Fibroblast of mammary gland (primary cell): Measurements from ENCODE around the gene HINT3.

ENCODE experiments used
- DNase-seq: peaks from one replicate; pipeline ENCODE4 v3.0.0-alpha.2; 2010; ENCODE audit warnings: low read depth
- H3K4me3 ChIP-seq: 2 replicates; pipeline ENCODE4 v1.5.1; 2011; ENCODE audit warnings: low read depth, mild to moderate bottlenecking, low read length, moderate library complexity; ENCODE audit not compliant: control insufficient read depth
- CTCF ChIP-seq: conservative IDR thresholded peaks from 2 replicates; pipeline ENCODE4 v1.5.1; 2011; ENCODE audit warnings: low read depth, low read length, inconsistent platforms; ENCODE audit not compliant: control insufficient read depth, insufficient read depth

The HINT3 gene

DNA sequence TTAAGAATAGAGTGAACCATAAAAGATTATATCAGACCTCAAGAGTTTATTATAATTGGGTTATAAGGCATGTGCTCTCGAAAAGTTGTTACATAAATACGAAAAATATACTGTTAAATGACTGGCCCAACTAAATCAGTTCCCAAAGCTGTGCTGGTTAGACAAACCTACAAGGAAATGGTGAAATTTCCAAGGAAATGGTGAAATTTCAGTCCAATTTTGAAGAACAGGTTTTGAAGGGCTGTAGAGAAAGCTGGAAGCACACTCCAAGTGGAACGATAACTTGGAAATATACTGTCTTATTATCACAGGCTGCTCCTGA lies 29.4 kb downstream of the HINT3 start:
- no peak for DNase-seq
- no peak for TF ChIP-seq CTCF
- peak overlapping the region; percentile 96 for H3K4me3 ChIP-seq

- TF ChIP-seq CTCF = no peak
- peak; percentile 76 for DNase-seq
- peak within 1 kb of the TSS; percentile 96 for H3K4me3 ChIP-seq
Observed at GRCh38 chr6:125986301-125987025, 29.9 kb downstream of the HINT3 start, which contains the start of gene TRMT11. TSS of gene TRMT11 (plus strand) at chr6:125986540. CDS start at chr6:125986551, 11 bp downstream.

DNA sequence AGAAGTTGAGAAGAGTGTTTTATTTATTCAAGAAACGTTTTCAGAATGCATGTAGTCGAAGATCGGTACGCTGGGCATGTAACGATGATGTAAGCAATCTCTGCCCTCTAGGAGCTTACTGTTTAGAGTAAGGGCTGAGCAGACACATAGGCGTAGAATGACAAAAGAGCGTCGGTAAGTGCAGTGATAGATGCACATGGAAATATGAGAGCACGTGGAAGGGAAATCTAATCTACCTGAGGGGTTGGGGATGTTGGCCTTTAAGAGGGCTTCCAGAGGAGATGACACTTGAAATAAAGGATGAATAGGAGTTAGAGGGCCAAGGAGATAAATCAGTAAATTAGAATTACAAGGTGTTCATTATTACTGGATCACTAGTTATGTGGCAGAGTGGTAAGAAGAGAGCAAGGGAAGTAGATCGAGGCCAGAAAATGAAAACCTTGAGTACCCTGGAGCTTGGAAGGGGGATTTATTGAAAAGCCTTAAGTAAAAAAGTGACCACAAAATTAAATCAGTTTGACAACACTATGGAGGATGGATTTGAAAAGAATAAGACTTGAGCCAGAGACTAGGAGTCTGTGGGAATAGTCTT lies 30.6 kb downstream of the HINT3 start:
- peak overlapping the region; percentile 96 for H3K4me3 ChIP-seq
- DNase-seq = peak; percentile 36

DNA sequence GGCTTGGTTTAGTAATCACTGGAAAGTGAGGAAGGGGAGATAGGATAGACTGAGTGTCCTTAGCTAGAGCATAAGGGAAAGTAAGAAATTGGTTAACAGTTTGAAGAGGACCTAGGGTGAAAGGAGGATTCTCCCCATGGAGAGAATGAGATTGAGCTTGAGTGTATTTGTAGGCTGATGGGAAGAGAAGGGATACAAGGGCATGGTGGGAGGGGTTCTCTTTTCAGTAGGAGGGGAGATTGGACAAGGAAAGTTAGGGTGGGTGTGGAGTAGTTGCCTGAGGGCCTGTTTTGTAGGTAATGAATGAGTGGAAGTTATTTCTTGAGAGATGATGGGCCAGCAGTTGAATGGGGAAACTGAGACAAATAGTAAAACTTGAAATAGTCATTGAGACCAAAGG lies 31.7 kb downstream of the HINT3 start:
- no peak for TF ChIP-seq CTCF
- DNase-seq = no peak
- no peak overlapping the region for H3K4me3 ChIP-seq

More for the DNA sequence above, 30.6 kb downstream of the HINT3 start:
- TF ChIP-seq CTCF = no peak

- peak; percentile 40 for DNase-seq
- no peak overlapping the region for H3K4me3 ChIP-seq
- TF ChIP-seq CTCF = no peak
Observed at GRCh38 chr6:125989631-125990030, 33.1 kb downstream of the HINT3 start.

GRCh38 chr6:125991653-125992052 lies 35.1 kb downstream of the HINT3 start:
- no peak for DNase-seq
- no peak overlapping the region for H3K4me3 ChIP-seq
- TF ChIP-seq CTCF = no peak
